NCI-H748 (cell line): Measurements from ENCODE around the gene ARCN1.
A peak's percentile ranks its signal among the peaks of the same experiment; 100 is the strongest.
"Not testable (repeated sequence)": the region's sequence is repeated elsewhere in the genome, so short reads cannot be mapped to it uniquely, and the experiment has no call there.

ENCODE experiments used
- DNase-seq: peaks from one replicate; lab custom pipeline; 2025; ENCODE audit not compliant: unreplicated experiment; lab: John Stamatoyannopoulos, UW

ARCN1 gene

GRCh38 chr11:118544010-118544646 lies 28.1 kb upstream of the ARCN1 start:
- no peak for DNase-seq

- no peak for DNase-seq
Observed at GRCh38 chr11:118544647-118545010, 27.6 kb upstream of the ARCN1 start.

- no peak for DNase-seq
Observed at GRCh38 chr11:118545533-118545932, 26.7 kb upstream of the ARCN1 start.

- no peak for DNase-seq
Observed at GRCh38 chr11:118547132-118547531, 25.1 kb upstream of the ARCN1 start.

- DNase-seq: no peak
Observed at GRCh38 chr11:118552341-118552740, 19.9 kb upstream of the ARCN1 start.

- no peak for DNase-seq
Observed at GRCh38 chr11:118560806-118561205, 11.4 kb upstream of the ARCN1 start.

GRCh38 chr11:118565051-118565450 lies 7.2 kb upstream of the ARCN1 start:
- no peak for DNase-seq

- no peak for DNase-seq
Observed at GRCh38 chr11:118569670-118570069, 2.5 kb upstream of the ARCN1 start.

GRCh38 chr11:118570787-118571186 lies 1.4 kb upstream of the ARCN1 start:
- no peak for DNase-seq

GRCh38 chr11:118571701-118572060 lies 528 bp upstream of the ARCN1 start:
- not testable (repeated sequence) for DNase-seq

- peak; percentile 14 for DNase-seq
Observed at GRCh38 chr11:118572981-118573550, 857 bp downstream of the ARCN1 start.

- no peak for DNase-seq
Observed at GRCh38 chr11:118574636-118575035, 2.4 kb downstream of the ARCN1 start.

GRCh38 chr11:118577995-118578394 lies 5.8 kb downstream of the ARCN1 start:
- not testable (repeated sequence) for DNase-seq

- peak; percentile 41 for DNase-seq
Observed at GRCh38 chr11:118581057-118581456, 8.8 kb downstream of the ARCN1 start.

GRCh38 chr11:118587952-118588351 lies 15.7 kb downstream of the ARCN1 start:
- DNase-seq: no peak

- DNase-seq: no peak
Observed at GRCh38 chr11:118592616-118593367, 20.6 kb downstream of the ARCN1 start.

GRCh38 chr11:118594984-118595383 lies 22.8 kb downstream of the ARCN1 start:
- peak; percentile 10 for DNase-seq

- DNase-seq: no peak
Observed at GRCh38 chr11:118596224-118597146, 24.3 kb downstream of the ARCN1 start.

GRCh38 chr11:118597556-118597955 lies 25.3 kb downstream of the ARCN1 start:
- no peak for DNase-seq

GRCh38 chr11:118602331-118602730 lies 30.1 kb downstream of the ARCN1 start:
- no peak for DNase-seq

GRCh38 chr11:118603709-118604108 lies 31.5 kb downstream of the ARCN1 start:
- DNase-seq: not testable (repeated sequence)
